IMR-90 (cell line): ENCODE measurements around the gene BEGAIN. TPM values are rescaled to one million over a fixed set of nuclear protein-coding genes. Genes with fewer than 3 reads are reported as not detected.

Experiments
- ATAC-seq: fragments of 200-7000 bp; cut with Tn5 transposase; 2 replicates; pipeline ENCODE4 v1.9.1; 2020; ENCODE audit warnings: low read depth, mild to moderate bottlenecking, moderate library complexity
- BruUV-seq: library from RNA; stranded (reverse); fragments of 400-500 nt; replicated peaks from 2 replicates; lab custom pipeline; 2021; lab: Mats Ljungman, UMichigan
- CTCF ChIA-PET: fragments of 300-600 bp; formaldehyde crosslinking; extraction: SDS; loops from one replicate; lab custom pipeline; 2021; ENCODE audit warnings: antibody characterized with exemption; lab: Yijun Ruan, JAX
- POLR2A ChIA-PET: fragments of 300-600 bp; sonication (Branson Sonifier 250); formaldehyde crosslinking; loops from one replicate; lab custom pipeline; 2022; ENCODE audit warnings: antibody characterized with exemption; ENCODE audit not compliant: unreplicated experiment; lab: Charles Lee
- DNase-seq: peaks from one replicate; pipeline ENCODE4 v3.0.0; 2013
- H2AFZ ChIP-seq: replicated peaks from 2 replicates; pipeline ENCODE3; 2013; ENCODE audit warnings: low read length, mild to moderate bottlenecking; ENCODE audit not compliant: poor library complexity
- H2AK5ac ChIP-seq: 2 replicates; pipeline ENCODE4 v1.6.1; 2013; ENCODE audit warnings: low read depth, low read length, inconsistent platforms
- H2AK9ac ChIP-seq: replicated peaks from 2 replicates; pipeline ENCODE3; 2013; ENCODE audit warnings: mild to moderate bottlenecking, low read depth, low read length, moderate library complexity; ENCODE audit not compliant: poor library complexity
- H2BK120ac ChIP-seq: 2 replicates; pipeline ENCODE4 v1.6.1; 2013; ENCODE audit warnings: low read depth, low read length, inconsistent platforms
- H2BK15ac ChIP-seq: 3 replicates; pipeline ENCODE4 v1.6.1; 2013; ENCODE audit warnings: low read depth, low read length, inconsistent platforms
- H2BK20ac ChIP-seq: 2 replicates; pipeline ENCODE4 v1.6.1; 2013; ENCODE audit warnings: low read depth, mild to moderate bottlenecking, inconsistent platforms, low read length, moderate library complexity
- H2BK5ac ChIP-seq: 2 replicates; pipeline ENCODE4 v1.6.1; 2013; ENCODE audit warnings: mild to moderate bottlenecking, low read depth, low read length, inconsistent platforms; ENCODE audit not compliant: poor library complexity, severe bottlenecking
- H3K14ac ChIP-seq: replicated peaks from 2 replicates; pipeline ENCODE4 v1.6.1; 2013; ENCODE audit warnings: low read depth, low read length, inconsistent platforms
- H3K18ac ChIP-seq: 2 replicates; pipeline ENCODE4 v1.6.1; 2013; ENCODE audit warnings: low read depth, low read length, control low read depth
- H3K23ac ChIP-seq: 2 replicates; pipeline ENCODE4 v1.6.1; 2013; ENCODE audit warnings: low read depth, low read length, inconsistent platforms
- H3K27ac ChIP-seq: 2 replicates; pipeline ENCODE4 v1.5.1; 2013; ENCODE audit warnings: mild to moderate bottlenecking, control low read depth, low read length; ENCODE audit not compliant: insufficient read depth
- H3K27me3 ChIP-seq: 2 replicates; pipeline ENCODE4 v1.6.1; 2013; ENCODE audit warnings: low read length; ENCODE audit not compliant: control insufficient read depth, insufficient read depth
- H3K36me3 ChIP-seq: 2 replicates; pipeline ENCODE4 v1.6.1; 2013; ENCODE audit warnings: low read length, mixed read lengths; ENCODE audit not compliant: control insufficient read depth, insufficient read depth
- H3K4ac ChIP-seq: 2 replicates; pipeline ENCODE4 v1.6.1; 2013; ENCODE audit warnings: low read depth, low read length, inconsistent platforms
- H3K4me1 ChIP-seq: 2 replicates; pipeline ENCODE4 v1.6.1; 2013; ENCODE audit warnings: low read length, mixed read lengths; ENCODE audit not compliant: control insufficient read depth, insufficient read depth
- H3K4me2 ChIP-seq: 2 replicates; pipeline ENCODE4 v1.6.1; 2013; ENCODE audit warnings: low read depth, mild to moderate bottlenecking, control low read depth, low read length, moderate library complexity
- H3K4me3 ChIP-seq: 2 replicates; pipeline ENCODE4 v1.5.1; 2013; ENCODE audit warnings: low read depth, mild to moderate bottlenecking, control low read depth, low read length, moderate library complexity; ENCODE audit not compliant: insufficient read depth
- H3K56ac ChIP-seq: 2 replicates; pipeline ENCODE4 v1.6.1; 2013; ENCODE audit warnings: low read length, inconsistent platforms; ENCODE audit not compliant: insufficient read depth; ENCODE audit errors: extremely low read depth
- H3K79me1 ChIP-seq, 2 experiments: 2 replicates each; pipeline ENCODE4 v1.6.1; 2013; ENCODE audit warnings: low read length in 2 of 2, inconsistent platforms in 1 of 2, low read depth in 1 of 2
- H3K9ac ChIP-seq: 2 replicates; pipeline ENCODE4 v1.6.1; 2013; ENCODE audit warnings: low read depth, low read length, control low read depth
- H3K9me1 ChIP-seq: 2 replicates; pipeline ENCODE4 v1.6.1; 2013; ENCODE audit warnings: low read length, inconsistent platforms; ENCODE audit not compliant: insufficient read depth
- H3K9me3 ChIP-seq: 2 replicates; pipeline ENCODE4 v1.6.1; 2013; ENCODE audit warnings: low read length; ENCODE audit not compliant: control insufficient read depth, insufficient read depth
- H4K20me1 ChIP-seq: 2 replicates; pipeline ENCODE4 v1.6.1; 2013; ENCODE audit warnings: low read length, inconsistent platforms; ENCODE audit not compliant: insufficient read depth
- H4K5ac ChIP-seq: 2 replicates; pipeline ENCODE4 v1.6.1; 2013; ENCODE audit warnings: mild to moderate bottlenecking, low read depth, low read length, control low read depth
- H4K8ac ChIP-seq, 2 experiments: 2 replicates each; pipeline ENCODE4 v1.6.1; 2013; ENCODE audit warnings: low read depth in 2 of 2, low read length in 2 of 2, control low read depth in 1 of 2, inconsistent platforms in 1 of 2
- H4K91ac ChIP-seq: 2 replicates; pipeline ENCODE4 v1.6.1; 2013; ENCODE audit warnings: low read depth, low read length, inconsistent platforms; ENCODE audit not compliant: insufficient read depth
- CEBPB ChIP-seq: IDR thresholded peaks from 2 replicates; pipeline ENCODE4 v1.6.1; 2012; ENCODE audit warnings: low read depth, low read length, improper control_type of control experiment
- MAFK ChIP-seq: IDR thresholded peaks from 2 replicates; pipeline ENCODE4 v1.6.1; 2012; ENCODE audit warnings: low read depth, low read length, improper control_type of control experiment
- MXI1 ChIP-seq: IDR thresholded peaks from 2 replicates; pipeline ENCODE4 v1.6.1; 2012; ENCODE audit warnings: low read depth, mild to moderate bottlenecking, low read length, moderate library complexity, borderline replicate concordance
- POLR2A ChIP-seq: IDR thresholded peaks from 2 replicates; pipeline ENCODE4 v1.6.1; 2012; ENCODE audit warnings: mild to moderate bottlenecking, low read depth, low read length
- SMC3 ChIP-seq: fragments of 150-350 bp; IDR thresholded peaks from 2 replicates; pipeline ENCODE4 v1.6.1; 2016; ENCODE audit warnings: low read depth, mild to moderate bottlenecking, antibody characterized with exemption, low read length, moderate library complexity
- WGBS, 2 experiments: methylation state at CpG; one replicate each; pipeline versions ENCODE4 v1.1.5 to v1.1.7; 2013; ENCODE audit warnings: missing lambda C conversion rate in 2 of 2; ENCODE audit not compliant: insufficient read length in 1 of 2; ENCODE audit errors: extremely low coverage in 2 of 2; 5-methylcytosine and 5-hydroxymethylcytosine counted together
- dilution Hi-C: fragments of 300-500 bp; cut with HindIII; formaldehyde crosslinking; loops from one replicate; pipeline ENCODE4 v1.14.3; 2018; ENCODE audit warnings: low sequenced_read_pairs; ENCODE audit not compliant: unreplicated experiment
- in situ Hi-C: fragments of 300-500 bp; cut with MboI; formaldehyde crosslinking; loops from 3 replicates; pipeline ENCODE4 v1.14.3; 2019; ENCODE audit warnings: low sequenced_read_pairs, inconsistent platforms, mixed read lengths
- intact Hi-C: fragments of 100-400 bp; cut with micrococcal nuclease; formaldehyde crosslinking; loops from 2 replicates; pipeline ENCODE4 v1.10.0; 2022
- polyA plus RNA-seq, 3 experiments: library from polyadenylated mRNA; depleted of rRNA; stranded (reverse); fragments of >200 nt; gene quantifications; 2 replicates each; pipeline ENCODE4 v1.2.3, GENCODE V29; 2012; ENCODE audit warnings: low replicate concordance in 1 of 3
- total RNA-seq: library from RNA; depleted of rRNA; stranded (reverse); fragments of >200 nt; gene quantifications from 2 replicates; pipeline ENCODE4 v1.2.3, GENCODE V29; 2012
- TF ChIP-seq, protein P1 (sequence below): fragments of 150-350 bp; IDR thresholded peaks from 2 replicates; pipeline ENCODE4 v1.6.1; 2017; ENCODE audit warnings: mild to moderate bottlenecking, antibody characterized with exemption, low read length, low read depth

BEGAIN gene
- total and polyA plus RNA-seq, 2 of the 4 experiments (the other 2 are of a cell fraction): 0.18 to 0.99 TPM

DNA sequence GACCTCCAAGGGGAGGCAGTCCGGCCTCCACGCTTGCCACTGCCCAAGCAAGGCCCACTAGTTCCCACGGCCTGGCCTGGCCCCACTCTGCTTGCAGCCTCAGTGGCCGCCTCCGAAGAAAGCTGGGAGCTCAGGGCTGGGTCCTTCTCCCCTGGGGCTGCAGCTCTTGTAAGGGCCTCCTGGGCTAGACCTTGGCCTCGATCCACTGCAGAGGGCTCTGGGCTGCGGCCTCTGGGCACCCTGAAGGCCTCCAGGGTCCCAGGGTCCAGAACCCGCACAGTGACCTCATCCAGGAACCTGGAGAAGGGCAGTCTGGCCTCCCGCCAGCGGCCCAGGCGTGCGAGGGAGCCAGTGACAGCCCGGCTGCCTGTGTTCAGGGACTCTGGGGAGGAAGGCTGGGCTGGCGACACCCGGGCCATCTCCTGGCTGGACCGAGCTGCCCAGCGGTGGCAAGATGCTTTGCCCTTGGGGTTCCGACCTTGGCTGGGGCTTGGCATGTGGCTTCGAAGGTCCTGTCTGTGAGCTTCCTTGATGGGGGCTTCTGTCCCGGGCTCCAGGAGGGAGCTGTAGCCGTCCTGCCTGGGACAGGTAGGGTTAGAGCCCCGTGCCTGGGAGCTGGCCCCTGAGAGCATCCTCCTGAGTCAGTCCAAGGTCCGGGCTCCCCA is 9.8 kb downstream of the BEGAIN start:
- in situ Hi-C loops (no loop called here), intact Hi-C loops (no loop called here), dilution Hi-C loops (no loop called here)
- no peak overlapping the region for H2AFZ ChIP-seq
- DNase-seq: no peak
- H4K5ac ChIP-seq: no peak overlapping the region
- CTCF ChIA-PET: no interaction called here
- H4K20me1 ChIP-seq: no peaks in the 10 kb centered on the region
- no peak overlapping the region for H3K56ac ChIP-seq
- peaks cover 30% of the 10 kb centered on the region for H3K27me3 ChIP-seq
- H3K4me2 ChIP-seq: no peak overlapping the region
- no peak overlapping the region for H4K8ac ChIP-seq
- no peak overlapping the region for H4K91ac ChIP-seq
- no peak overlapping the region for H2BK15ac ChIP-seq
- no peak overlapping the region for H3K18ac ChIP-seq
- no peak overlapping the region for H2AK5ac ChIP-seq
- no peak overlapping the region for H3K23ac ChIP-seq
- H3K4ac ChIP-seq: no peak overlapping the region
- no peaks in the 10 kb centered on the region for H3K36me3 ChIP-seq
- H2AK9ac ChIP-seq: no peak overlapping the region
- ATAC-seq: no peak
- 67% methylated on average over 3 of the region's 23 CpGs; no CpG with 5 or more reads in 1 of the 2 experiments for WGBS, 2 experiments
- H3K27ac ChIP-seq: no peak overlapping the region
- H3K9me1 ChIP-seq: no peaks in the 10 kb centered on the region
- no peak overlapping the region for H2BK20ac ChIP-seq
- no peak overlapping the region for H3K14ac ChIP-seq
- H2BK120ac ChIP-seq: no peak overlapping the region
- no peak overlapping the region for H3K9ac ChIP-seq
- H3K4me3 ChIP-seq: no peak overlapping the region
- no peaks in the 10 kb centered on the region for H3K4me1 ChIP-seq
- peaks cover 2% of the 10 kb centered on the region; the same call in 1 of the 2 replicates for H3K9me3 ChIP-seq
- POLR2A ChIA-PET: no interaction called here
- BruUV-seq: no TSS peak
- H2BK5ac ChIP-seq: no peak overlapping the region
- no peaks in the 10 kb centered on the region for H3K79me1 ChIP-seq
- TF ChIP-seq CEBPB (no peak), POLR2A (no peak), MAFK (no peak), SMC3 (no peak), MXI1 (no peak)
- TF ChIP-seq, protein P1, sequence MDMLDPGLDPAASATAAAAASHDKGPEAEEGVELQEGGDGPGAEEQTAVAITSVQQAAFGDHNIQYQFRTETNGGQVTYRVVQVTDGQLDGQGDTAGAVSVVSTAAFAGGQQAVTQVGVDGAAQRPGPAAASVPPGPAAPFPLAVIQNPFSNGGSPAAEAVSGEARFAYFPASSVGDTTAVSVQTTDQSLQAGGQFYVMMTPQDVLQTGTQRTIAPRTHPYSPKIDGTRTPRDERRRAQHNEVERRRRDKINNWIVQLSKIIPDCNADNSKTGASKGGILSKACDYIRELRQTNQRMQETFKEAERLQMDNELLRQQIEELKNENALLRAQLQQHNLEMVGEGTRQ: no peak
